GM23338 (cell line): ENCODE results near the gene WNT4. TPM values are rescaled to one million over a fixed set of nuclear protein-coding genes. Genes with fewer than 3 reads are reported as not detected.

Experiments
- ATAC-seq: fragments of 200-7000 bp; cut with Tn5 transposase; 3 replicates; pipeline ENCODE4 v1.9.1; 2020
- DNase-seq: peaks from one replicate; pipeline ENCODE4 v3.0.0-alpha.2; 2015; ENCODE audit warnings: low spot score
- H2AFZ ChIP-seq: fragments of 200-600 bp; sonication (generic); 2 replicates; pipeline ENCODE4 v1.8.0; 2016; ENCODE audit warnings: antibody characterized with exemption, mild to moderate bottlenecking, moderate library complexity
- H3F3A ChIP-seq: fragments of 200-600 bp; sonication (generic); replicated peaks from 2 replicates; pipeline ENCODE4 v1.8.0; 2017; ENCODE audit warnings: antibody characterized with exemption, mixed run types, low read depth
- H3K27ac ChIP-seq: fragments of 200-600 bp; sonication (generic); 2 replicates; pipeline ENCODE4 v1.6.1; 2016; ENCODE audit warnings: low read depth
- H3K27me3 ChIP-seq: fragments of 200-600 bp; sonication (generic); 2 replicates; pipeline ENCODE4 v1.8.0; 2016; ENCODE audit warnings: mild to moderate bottlenecking, mixed run types, moderate library complexity; ENCODE audit not compliant: insufficient read depth
- H3K36me3 ChIP-seq: fragments of 200-600 bp; sonication (generic); 2 replicates; pipeline ENCODE4 v1.8.0; 2016; ENCODE audit warnings: mild to moderate bottlenecking; ENCODE audit not compliant: insufficient read depth
- H3K4me1 ChIP-seq: fragments of 200-600 bp; sonication (generic); 2 replicates; pipeline ENCODE4 v1.8.0; 2016; ENCODE audit warnings: mild to moderate bottlenecking, moderate library complexity; ENCODE audit not compliant: insufficient read depth
- H3K4me2 ChIP-seq: fragments of 200-600 bp; sonication (generic); 2 replicates; pipeline ENCODE4 v1.7.1; 2017; ENCODE audit warnings: mixed run types
- H3K4me3 ChIP-seq: fragments of 200-600 bp; sonication (generic); 2 replicates; pipeline ENCODE4 v1.6.1; 2016; ENCODE audit warnings: mixed run types
- H3K79me2 ChIP-seq: fragments of 200-600 bp; sonication (generic); replicated peaks from 2 replicates; pipeline ENCODE4 v1.8.0; 2017; ENCODE audit warnings: mild to moderate bottlenecking; ENCODE audit not compliant: insufficient read depth
- H3K9me2 ChIP-seq: fragments of 200-600 bp; sonication (generic); 2 replicates; pipeline ENCODE4 v1.8.0; 2017; ENCODE audit not compliant: insufficient read depth
- H4K20me1 ChIP-seq: fragments of 200-600 bp; sonication (generic); replicated peaks from 2 replicates; pipeline ENCODE4 v1.8.0; 2017; ENCODE audit warnings: mild to moderate bottlenecking; ENCODE audit not compliant: insufficient read depth
- H3K27ac Mint-ChIP-seq: 2 replicates; pipeline ENCODE4 v1.8.0; 2020; ENCODE audit warnings: inconsistent platforms, mild to moderate bottlenecking, moderate library complexity, mixed read lengths
- H3K27me3 Mint-ChIP-seq: 3 replicates; pipeline ENCODE4 v1.8.0; 2022; ENCODE audit warnings: low read depth, mild to moderate bottlenecking, moderate library complexity, mixed read lengths, inconsistent platforms; ENCODE audit not compliant: insufficient read depth, poor library complexity
- H3K36me3 Mint-ChIP-seq: 3 replicates; pipeline ENCODE4 v1.8.0; 2021; ENCODE audit warnings: low read depth, mild to moderate bottlenecking, inconsistent platforms, moderate library complexity, mixed read lengths
- H3K4me1 Mint-ChIP-seq: 3 replicates; pipeline ENCODE4 v1.8.0; 2020; ENCODE audit warnings: mild to moderate bottlenecking, inconsistent platforms, mixed read lengths
- H3K4me3 Mint-ChIP-seq: 3 replicates; pipeline ENCODE4 v1.8.0; 2021; ENCODE audit warnings: moderate library complexity, mild to moderate bottlenecking, inconsistent platforms, mixed read lengths
- H3K9me3 Mint-ChIP-seq: 3 replicates; pipeline ENCODE4 v1.8.0; 2020; ENCODE audit warnings: moderate library complexity, mild to moderate bottlenecking, inconsistent platforms, mixed read lengths
- CREB1 ChIP-seq: fragments of 250-450 bp; sonication (Bioruptor Pico); IDR thresholded peaks from 2 replicates; pipeline ENCODE4 v1.5.0; 2020; ENCODE audit warnings: low read depth, mild to moderate bottlenecking, moderate library complexity
- CTCF ChIP-seq, 2 experiments: fragments of 200-600 bp in 1 of 2; sonication (generic) in 1 of 2; conservative IDR thresholded peaks; 2 replicates each; pipeline versions ENCODE4 v1.5.1 to v1.6.1; 2016 to 2017; ENCODE audit warnings: antibody characterized with exemption in 2 of 2, low read depth in 2 of 2, mild to moderate bottlenecking in 2 of 2, moderate library complexity in 1 of 2
- ETS1 ChIP-seq: IDR thresholded peaks from 2 replicates; pipeline ENCODE4 v1.6.1; 2016; ENCODE audit warnings: antibody characterized with exemption
- EZH2 ChIP-seq: fragments of 200-600 bp; sonication (generic); IDR thresholded peaks from one replicate; pipeline ENCODE4 v1.8.0; 2017; ENCODE audit warnings: antibody characterized with exemption, mild to moderate bottlenecking, low read depth; ENCODE audit not compliant: unreplicated experiment
- EZH2phosphoT487 ChIP-seq: fragments of 200-600 bp; sonication (generic); IDR thresholded peaks from one replicate; pipeline ENCODE4 v1.8.1; 2018; ENCODE audit warnings: antibody characterized with exemption; ENCODE audit not compliant: unreplicated experiment
- JUNB ChIP-seq: IDR thresholded peaks from one replicate; pipeline ENCODE4 v1.6.1; 2016; ENCODE audit warnings: antibody characterized with exemption; ENCODE audit not compliant: unreplicated experiment
- NANOG ChIP-seq: IDR thresholded peaks from 2 replicates; pipeline ENCODE4 v1.6.1; 2016; ENCODE audit warnings: antibody characterized with exemption, borderline replicate concordance
- POLR2AphosphoS5 ChIP-seq: IDR thresholded peaks from 2 replicates; pipeline ENCODE4 v1.6.1; 2016; ENCODE audit warnings: antibody characterized with exemption, low read depth
- REST ChIP-seq: IDR thresholded peaks from one replicate; pipeline ENCODE4 v1.6.1; 2018; ENCODE audit warnings: antibody characterized with exemption; ENCODE audit not compliant: unreplicated experiment
- STAT1 ChIP-seq: IDR thresholded peaks from one replicate; pipeline ENCODE4 v1.6.1; 2016; ENCODE audit warnings: antibody characterized with exemption; ENCODE audit not compliant: unreplicated experiment
- ZNF114 ChIP-seq: fragments of 250-450 bp; sonication (Bioruptor Pico); IDR thresholded peaks from 2 replicates; pipeline ENCODE4 v1.5.0; 2020; ENCODE audit warnings: mild to moderate bottlenecking, moderate library complexity
- ZNF331 ChIP-seq: fragments of 250-450 bp; sonication (Bioruptor Pico); IDR thresholded peaks from 2 replicates; pipeline ENCODE4 v1.5.0; 2020; ENCODE audit warnings: low read depth, mild to moderate bottlenecking, moderate library complexity
- ZNF462 ChIP-seq: fragments of 250-450 bp; sonication (Bioruptor Pico); IDR thresholded peaks from 2 replicates; pipeline ENCODE4 v1.5.0; 2020; ENCODE audit warnings: mild to moderate bottlenecking, moderate library complexity
- polyA plus RNA-seq: library from polyadenylated mRNA; unstranded; fragments of >200 nt; fragmentation: Nextera tagmentation; extraction: Ambion mirVana; gene quantifications from 2 replicates; pipeline ENCODE4 v1.2.1, GENCODE V29; 2016
- total RNA-seq: library from RNA; depleted of rRNA; stranded (reverse); fragments of >200 nt; shearing (Covaris generic); gene quantifications from 2 replicates; pipeline ENCODE4 v1.2.3, GENCODE V29; 2014

WNT4 gene
- total and polyA plus RNA-seq, 2 experiments from 2014 or later: 0.59 to 0.79 TPM

- TF ChIP-seq POLR2AphosphoS5: no peak
- no peak for TF ChIP-seq ETS1
- no peak for TF ChIP-seq CTCF (conservative IDR thresholded peaks at IDR 0.05; ENCODE audit: low read depth in 2 of 2)
- no peak for TF ChIP-seq CREB1 (CRISPR knock-in tag)
- TF ChIP-seq ZNF114 (CRISPR knock-in tag): no peak
- TF ChIP-seq REST: no peak
- TF ChIP-seq STAT1: no peak
- TF ChIP-seq EZH2phosphoT487: no peak
- no peak for TF ChIP-seq NANOG
- TF ChIP-seq ZNF462: no peak
- no peak for TF ChIP-seq ZNF331 (CRISPR knock-in tag)
- TF ChIP-seq EZH2: no peak
- no peak for TF ChIP-seq JUNB
- H3K36me3 ChIP-seq: no peaks in the 10 kb centered on the region
Observed at GRCh38 chr1:22124592-22125229, 18.2 kb downstream of the WNT4 start.

More at GRCh38 chr1:22124592-22125229, 18.2 kb downstream of the WNT4 start:
- Mint-ChIP-seq H3K4me1 (peaks cover 28% of the 10 kb centered on the region), H3K27ac (no peak overlapping the region), H3K36me3 (no peaks in the 10 kb centered on the region), H3K4me3 (no peak overlapping the region), H3K27me3 (peaks cover 7% of the 10 kb centered on the region), H3K9me3 (no peaks in the 10 kb centered on the region)
- H3K27ac ChIP-seq: no peak overlapping the region
- H2AFZ ChIP-seq: no peak overlapping the region
- DNase-seq: no peak
- no peak for ATAC-seq
- H3K27me3 ChIP-seq: no peaks in the 10 kb centered on the region
- peaks cover 8% of the 10 kb centered on the region; the same call in 1 of the 2 replicates for H3K4me1 ChIP-seq
- H3F3A ChIP-seq: no peaks in the 10 kb centered on the region
- no peak overlapping the region for H3K4me3 ChIP-seq
- H3K79me2 ChIP-seq: no peaks in the 10 kb centered on the region
- H3K4me2 ChIP-seq: no peak overlapping the region
- H3K9me2 ChIP-seq: no peaks in the 10 kb centered on the region
- no peaks in the 10 kb centered on the region for H4K20me1 ChIP-seq
